HG03097 (cell line): ENCODE results near the gene PSAP.

Experiments used
- ATAC-seq: cut with Tn5 transposase; IDR thresholded peaks from one replicate; pipeline ENCODE4 v1.9.1; 2021; ENCODE audit not compliant: unreplicated experiment, low FRiP score

PSAP gene

DNA sequence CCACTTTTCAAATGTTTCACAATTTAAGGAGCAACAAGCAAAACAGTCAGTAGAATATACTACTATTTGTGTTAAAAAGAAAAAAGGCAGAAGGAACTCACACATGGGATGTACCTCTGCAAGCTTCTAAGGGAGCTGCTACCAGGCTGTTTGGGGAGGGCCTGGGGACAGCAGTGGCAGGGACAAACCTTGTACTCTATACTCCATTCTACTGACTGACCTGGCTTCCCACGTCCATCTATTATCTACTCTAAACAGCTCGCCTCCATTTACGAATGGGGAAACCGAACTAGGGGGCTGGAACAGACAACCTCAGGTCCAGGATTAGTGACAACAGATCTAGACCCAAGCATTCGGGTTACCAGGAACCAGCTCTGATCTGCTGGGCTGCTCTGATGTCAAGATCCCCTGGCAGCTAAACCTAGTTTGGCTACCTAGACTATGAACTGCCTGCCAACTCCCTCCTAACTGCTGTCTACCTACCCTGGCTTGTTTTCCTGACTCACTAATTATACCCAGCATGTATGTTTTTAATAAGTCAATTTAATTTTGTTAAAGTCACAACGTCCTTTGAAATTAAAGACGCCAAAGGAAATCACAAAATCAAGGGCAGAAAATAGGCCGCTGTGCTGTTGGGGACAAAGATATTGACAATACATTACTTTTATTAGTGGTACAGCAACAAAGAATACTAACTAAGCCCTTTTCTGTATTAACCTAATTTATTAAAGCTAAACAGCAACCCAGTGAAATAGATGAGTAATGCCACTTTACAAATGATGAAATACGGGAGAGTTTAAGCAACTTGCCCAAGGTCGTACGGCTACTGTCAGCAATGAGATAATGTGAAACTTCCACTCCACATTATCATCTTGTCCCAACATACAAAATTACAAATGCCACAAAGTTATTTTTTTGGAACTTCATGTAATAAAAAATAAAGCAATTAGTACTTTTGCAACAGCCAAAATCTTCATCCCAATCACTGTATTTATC is 5.3 kb downstream of the PSAP start:
- no peak for ATAC-seq

DNA sequence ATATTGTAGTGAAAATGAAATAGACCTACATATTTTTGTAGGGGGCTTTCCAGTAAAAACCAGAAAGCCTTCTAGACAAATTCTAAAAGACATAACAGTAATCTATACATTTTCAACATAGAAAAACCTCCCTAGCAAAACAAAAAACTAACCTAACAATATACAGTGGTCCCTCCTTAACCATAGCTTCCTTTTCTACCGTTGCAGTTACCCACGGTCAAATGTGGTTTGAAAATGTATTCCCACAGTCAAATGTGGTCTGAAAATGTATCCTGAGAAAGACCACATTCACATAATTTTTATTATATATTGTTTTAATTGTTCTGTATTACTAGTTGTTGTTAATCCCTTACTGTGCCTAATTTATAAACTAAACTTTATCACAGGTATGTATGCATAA is 6.4 kb downstream of the PSAP start:
- no peak for ATAC-seq

DNA sequence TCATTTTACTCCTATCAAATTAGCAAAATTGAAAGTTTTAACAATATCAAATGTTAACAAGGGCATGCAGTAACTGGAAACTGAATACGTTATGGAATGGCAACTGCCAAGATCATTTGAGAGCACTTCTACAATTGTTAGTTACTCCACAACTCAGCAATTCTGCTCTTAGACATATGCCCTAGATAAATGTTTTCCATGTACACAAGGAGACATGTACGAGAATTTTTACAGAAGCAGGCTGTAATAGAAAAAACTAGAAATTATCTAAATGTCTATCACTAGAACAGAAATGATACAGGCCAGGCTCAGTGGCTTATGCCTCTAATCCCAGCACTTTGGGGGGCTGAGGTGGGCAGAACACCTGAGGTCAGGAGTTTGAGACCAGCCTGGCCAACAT is 7.0 kb downstream of the PSAP start:
- no peak for ATAC-seq

DNA sequence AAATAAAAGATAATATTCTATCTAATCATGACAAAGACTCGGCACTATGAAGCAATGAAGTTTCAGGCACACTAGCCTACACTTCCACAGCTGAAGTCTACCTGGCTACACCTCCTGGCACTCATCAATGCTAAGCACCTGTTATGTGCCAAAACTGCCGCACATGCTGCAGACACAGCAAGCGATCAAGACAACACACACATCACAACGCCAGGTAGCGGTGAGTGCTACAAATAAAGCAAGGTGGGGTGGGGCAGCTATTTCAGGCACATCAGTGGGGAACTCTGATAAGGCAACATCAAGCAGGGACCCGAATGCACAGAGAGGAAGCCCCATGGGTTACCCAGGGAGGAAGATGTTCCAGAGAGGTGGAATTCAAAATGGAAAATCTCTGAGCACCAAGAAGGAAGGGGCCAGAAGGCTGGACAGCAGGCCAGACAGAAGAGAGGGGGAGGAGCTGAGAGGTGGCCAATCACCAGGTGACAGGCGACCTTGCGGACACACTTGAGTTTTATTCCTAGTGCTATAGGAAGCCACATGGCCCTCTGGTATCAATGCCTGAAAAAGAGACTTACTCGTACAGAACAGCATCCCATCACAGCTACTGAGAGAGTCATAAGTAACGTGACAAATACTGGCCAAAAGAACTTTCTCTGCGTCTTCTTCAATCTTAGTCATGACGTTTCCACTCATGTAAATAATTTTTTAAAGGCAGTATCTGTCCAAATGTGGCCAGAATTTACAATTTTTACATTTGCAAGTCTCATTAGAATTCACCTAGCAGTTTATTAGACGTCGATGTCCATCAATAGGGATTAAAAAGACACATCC is 8.0 kb downstream of the PSAP start:
- no peak for ATAC-seq

DNA sequence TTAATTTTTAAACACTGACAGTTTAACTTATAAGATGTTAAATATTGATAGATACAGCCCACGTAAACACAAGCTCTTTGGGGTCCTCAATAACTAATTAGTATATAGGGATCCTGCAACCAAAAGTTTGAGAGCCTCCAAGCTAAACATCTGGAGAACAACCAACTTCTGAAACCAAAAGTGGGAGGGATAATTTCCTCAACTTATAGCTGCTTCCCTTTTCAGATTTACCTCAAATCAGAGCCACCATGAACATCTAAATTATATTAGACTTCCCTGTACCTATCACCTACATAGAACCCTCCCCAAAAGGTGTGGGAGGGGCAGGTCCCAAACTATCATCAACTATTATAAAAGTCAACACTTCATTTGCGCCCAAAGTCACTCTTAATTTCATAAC is 8.6 kb downstream of the PSAP start:
- ATAC-seq: no peak

DNA sequence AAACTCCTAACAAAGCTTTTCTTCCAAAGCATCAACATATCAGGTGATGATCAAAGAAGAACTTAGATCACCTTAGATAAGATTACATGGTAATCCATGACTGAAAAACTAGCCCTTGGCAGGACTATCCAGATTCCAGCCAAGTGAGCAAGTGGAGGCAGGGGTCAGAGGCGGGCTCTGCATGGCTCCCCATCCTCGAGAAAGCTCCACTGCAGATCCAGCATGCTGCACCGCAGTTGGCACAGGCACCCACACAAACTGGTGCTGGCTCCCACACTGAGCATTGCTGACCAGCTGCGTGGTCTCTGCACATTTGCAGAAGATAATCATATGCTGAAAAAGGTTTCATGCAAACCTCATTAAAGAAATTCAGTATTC is 10.1 kb downstream of the PSAP start:
- ATAC-seq: no peak

DNA sequence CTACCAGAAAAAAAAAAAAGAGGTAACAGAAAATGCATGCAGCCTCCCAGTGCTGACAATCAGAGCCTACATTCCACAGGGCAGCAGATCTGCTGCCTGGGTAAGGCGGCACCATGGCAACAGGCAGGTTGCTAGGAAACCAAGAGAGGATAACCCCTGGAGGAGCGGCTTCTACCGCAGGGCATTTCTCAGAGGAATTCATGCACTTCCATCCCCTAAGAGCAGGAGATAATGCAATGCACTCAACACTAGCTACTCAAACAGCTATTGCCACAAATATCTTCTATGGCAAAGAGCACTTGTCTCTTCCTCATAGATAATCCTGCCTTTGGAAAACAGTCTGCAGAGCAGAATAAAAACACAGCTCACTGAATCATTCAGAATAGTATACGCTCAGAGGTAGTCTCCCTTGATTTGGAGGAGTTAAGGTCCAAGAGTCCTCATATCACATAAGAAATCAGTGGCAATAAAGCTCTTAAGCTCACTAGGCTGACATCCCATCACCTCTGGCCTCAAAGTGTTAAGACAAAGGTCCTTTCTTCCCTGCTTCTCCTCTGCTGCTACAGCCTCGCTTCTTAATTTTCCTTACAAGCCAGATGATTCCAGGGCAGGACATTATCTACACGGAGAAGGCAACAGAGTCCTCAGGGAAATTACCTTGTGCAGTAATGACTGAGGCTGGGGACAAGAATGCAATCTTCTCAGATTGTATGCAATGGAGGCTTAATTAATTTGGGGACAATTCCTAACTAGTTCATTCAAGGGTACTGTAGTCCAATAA is 10.7 kb downstream of the PSAP start:
- no peak for ATAC-seq

DNA sequence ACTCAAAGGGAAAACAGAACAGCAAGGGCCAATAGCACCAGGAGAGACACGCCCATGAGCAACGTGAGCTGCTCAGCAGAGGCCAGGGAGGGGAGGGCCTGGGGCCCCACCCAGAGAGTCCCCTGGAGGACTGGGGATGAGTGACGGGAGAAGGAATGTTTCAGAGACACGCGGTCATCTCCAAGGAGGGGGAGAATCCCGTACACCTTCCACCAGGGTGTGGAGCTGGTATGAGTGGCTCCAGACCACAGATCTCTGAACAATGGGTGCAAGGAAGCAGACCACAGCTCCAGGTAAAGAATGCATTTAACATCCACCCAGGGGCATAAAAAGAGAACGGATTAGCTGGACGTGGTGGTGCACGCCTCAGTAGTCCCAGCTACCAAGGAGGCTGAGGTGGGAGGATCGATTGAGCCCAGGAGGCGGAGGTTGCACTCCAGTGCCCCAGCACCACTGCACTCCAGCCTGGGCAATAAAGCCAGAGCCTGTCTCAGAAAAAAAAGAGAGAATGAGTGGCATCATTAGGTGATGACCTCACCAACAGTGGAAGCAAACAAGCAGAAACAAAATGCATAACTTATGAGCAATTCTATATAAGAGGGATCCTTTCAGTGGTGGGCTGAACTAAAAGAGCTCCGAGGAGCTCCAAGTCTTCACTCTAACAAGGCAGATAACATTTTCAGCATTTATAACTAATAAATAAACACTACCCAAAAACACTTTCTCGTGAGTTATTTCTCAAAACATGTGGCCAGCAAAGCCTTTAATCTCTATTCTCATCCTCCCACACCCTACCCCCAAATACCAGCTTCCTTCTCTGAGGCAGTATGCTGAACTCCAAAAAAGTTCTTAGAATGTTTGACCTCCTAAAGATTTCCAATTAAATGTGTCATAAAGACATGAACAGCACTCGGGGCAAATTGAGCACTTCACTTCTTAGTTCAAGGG is 12.5 kb downstream of the PSAP start:
- no peak for ATAC-seq

DNA sequence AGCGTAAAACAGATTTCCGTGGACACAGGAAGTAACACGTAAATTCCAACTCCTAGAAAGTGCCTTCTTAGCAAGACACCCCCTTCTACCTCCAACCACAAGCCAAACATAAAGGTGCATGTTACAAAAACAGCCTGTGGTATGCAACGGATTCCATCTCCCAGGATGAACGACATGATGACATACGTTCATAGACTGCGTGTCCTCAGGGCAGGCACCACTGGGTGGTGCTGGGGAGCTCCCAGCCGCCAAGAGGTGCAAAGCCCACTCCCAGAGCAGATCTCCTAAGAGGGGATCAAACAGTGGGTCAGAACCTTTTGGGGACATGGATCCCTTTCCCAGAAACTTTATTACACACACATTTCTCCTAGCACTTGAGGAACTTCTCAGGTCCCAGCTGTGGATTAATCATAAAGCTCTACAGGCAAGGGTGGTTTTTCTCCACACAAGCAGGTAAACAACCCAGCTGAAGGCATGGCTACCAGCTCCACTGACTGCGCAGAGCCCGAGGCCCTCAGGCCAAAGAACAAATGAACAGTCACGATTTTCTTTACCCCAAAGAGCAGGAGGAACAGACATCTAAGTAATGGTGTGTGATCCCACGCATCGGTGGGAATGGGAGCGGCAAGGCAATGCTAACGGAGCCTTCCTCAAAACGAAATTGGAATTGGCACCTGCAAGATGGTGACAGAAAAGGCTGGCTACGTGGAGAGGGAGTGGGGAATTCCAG is 13.8 kb downstream of the PSAP start:
- ATAC-seq: no peak

DNA sequence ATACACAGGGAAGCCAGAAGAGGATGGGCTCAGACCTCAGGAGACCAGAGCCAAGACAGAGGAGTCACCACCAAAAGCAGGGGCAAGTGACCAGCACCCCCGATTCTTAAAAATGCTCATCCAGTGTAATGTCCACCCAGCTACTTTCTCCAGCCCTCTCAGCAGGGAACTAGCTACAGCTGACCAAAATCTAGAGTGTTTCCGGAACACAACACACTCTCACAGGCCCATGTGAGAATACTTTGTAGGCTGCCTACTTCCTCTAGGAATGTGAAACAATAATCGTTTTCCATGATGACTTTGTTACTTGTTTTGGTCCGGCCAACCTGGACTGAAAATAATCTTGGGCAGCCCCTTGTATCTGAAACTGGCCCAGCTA is 14.5 kb downstream of the PSAP start:
- ATAC-seq: peak; percentile 27

DNA sequence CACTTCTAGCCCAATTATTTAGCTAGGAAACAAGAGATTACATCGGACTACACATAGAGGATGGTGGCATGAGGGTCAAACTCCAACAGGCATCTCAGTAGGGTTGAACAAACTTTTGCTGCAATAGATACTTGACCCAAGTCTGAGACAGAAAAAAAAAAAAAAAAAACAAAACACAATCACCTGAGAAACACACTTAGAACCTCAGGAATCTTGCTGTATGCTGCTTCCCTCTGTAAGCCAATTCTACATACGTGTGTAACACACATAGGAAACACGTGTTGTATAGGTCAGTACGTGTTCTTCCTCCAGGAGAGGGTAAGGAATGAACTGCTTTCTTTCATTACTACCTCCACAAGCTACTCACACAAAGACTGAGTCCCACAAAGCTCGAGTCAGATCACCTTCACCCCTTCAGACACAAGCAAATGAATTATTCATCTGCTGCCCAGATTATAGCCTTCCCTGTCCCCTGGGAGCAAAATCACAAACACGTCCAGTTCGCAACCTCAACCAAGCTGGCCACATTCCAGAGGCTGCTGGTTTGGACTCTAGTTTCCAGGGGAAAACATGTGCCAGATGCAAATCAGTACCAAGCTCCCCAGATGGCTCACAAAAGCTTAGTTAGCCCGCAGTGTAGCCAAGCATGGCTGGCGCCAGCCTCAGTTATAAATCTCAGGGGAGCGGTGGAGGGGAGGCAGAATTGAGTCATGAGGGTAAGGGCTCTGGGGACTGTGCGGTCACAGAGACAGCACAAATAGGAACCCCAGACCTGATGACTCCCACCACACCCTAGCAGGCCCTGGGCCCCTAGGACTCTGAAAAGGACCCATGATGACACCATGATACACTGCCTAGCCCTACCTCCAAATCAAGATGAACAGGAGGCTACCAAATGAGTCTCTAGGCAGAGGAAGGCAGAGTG is 15.1 kb downstream of the PSAP start:
- peak; percentile 84 for ATAC-seq

DNA sequence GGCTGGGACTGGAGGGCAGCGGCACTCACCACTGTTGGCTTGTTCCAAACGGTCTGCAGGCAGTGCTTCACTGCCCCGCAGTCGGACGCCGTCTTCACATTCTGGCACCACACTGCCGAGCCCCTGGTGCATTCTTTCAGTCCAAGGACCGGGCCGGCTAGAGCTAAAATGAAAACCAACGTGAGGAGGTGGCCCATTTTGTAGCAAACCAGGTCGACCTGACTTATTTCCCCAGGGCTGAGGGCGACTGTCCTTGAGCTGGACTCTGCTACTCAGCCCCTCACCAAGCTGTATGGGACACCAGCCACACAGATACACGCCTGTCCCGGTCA is 16.7 kb downstream of the PSAP start:
- ATAC-seq: no peak

DNA sequence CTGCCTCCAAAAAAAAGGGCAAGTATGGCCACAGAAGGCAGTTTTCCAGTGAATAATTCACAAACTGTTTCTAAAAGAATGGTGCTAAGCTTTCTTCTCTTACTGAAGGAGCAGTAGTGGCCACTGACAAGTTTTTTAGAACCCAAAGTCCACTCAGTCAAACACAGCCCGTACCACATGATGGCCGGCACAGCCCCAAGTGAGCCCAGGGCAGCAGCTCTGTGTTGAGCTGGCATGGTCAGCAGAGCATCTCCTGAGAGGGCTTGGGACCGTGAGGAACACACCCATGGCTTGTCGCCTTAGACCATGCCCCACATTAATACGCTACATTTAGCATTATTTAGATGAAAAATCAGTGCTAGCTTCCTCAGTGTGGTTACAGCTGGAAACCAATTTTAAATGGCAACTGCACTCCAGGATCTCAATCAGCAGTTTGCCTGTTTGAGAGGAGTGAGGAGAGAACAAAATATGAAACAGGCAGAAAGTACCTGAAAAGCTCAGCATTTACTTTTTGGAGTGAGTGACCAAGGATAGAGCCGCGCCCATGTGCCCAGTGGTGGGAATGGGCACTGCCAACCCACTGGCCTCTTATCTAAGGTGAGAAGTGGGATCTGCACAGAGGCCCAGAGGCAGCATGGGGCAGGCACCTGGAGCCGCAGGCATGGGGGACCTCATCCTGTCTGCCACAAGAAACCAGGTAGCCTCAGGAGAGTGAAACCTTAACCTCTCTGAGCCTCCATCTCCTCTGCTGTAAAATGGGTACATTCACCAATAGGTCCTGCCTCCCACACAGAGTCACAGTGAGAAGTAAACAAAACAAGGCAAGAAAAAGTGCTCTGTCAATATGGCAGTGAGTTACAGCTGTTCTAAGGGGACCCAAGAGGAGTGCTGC is 17.4 kb downstream of the PSAP start:
- no peak for ATAC-seq

DNA sequence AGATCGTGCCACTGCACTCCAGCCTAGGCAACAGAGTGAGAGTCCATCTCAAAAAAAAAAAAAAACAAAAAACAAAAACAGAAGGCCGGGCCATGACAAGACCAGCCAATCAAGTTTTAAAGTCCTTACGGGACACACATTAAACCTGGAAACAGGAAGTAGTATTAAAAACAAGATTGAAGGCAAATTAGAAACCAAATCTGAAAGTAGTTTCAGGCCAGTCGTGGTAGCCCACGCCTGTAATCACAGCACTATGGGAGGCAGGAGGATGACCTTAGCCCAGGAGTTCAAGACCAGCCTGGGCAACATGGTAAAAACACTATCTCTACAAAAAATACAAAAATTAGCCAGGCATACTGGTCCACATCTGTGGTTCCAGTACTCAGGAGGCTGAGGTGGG is 18.1 kb downstream of the PSAP start:
- no peak for ATAC-seq

DNA sequence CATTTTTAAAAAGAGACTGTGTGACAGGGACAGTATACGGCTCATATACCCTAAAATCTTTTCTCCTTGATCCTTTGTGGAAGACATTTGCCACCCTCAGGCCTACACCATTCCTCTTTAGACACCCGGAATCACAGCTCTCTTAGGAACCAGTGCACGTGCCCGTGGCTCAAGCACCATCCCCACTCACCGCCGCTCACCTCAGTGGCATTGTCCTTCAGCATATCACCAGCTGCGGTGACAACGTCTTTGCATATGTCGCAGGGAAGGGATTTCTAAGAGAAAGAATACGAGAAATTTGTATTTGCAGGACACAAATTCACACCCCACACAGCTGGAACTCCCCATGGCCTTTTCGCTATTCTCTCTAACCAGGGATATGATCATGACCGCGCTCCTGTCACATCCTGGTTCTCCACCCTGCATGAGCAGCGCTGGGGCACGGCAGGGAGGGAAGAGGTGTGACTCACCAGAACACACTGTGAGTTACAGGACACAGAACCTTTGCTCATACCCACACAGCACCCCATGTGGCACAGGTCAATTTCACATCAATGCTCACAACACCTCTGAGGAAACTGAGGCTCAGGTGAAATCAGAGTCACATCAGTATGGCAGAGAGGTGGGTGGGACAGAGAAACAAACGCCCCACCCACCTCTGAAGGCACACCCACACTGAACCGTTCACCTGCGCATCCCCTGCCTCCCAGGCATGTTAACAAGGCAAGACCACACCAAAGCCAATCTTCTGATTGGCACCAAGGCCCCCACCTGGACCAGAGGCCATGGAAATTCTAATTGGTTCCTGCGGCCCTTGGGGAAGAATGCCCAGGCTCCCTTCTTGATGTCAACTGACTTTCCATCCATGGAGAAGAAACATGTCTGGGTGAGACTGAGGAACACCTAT is 19.2 kb downstream of the PSAP start:
- no peak for ATAC-seq

DNA sequence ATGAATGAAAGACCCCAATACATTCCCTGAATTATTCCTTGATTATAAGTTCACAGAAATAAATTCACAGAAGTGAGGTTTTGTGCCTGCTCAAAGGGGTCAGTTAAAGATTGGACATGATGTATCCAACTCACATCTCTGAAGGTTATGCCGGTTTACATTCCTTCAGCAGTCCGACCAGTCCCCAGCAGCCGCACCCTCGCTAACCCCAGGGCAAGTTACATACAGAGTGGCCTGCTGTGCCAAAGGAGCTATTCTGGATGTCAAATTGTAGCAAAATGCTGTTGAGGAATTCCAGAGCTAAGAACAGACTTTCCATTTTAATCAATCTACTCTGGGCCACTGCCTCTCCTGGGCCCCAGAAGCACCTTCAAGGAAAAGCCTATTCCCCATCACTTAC is 20.3 kb downstream of the PSAP start:
- ATAC-seq: no peak
